BE2C (cell line): ENCODE measurements around the gene GAMT.
"Not testable (repeated sequence)": the region's sequence is repeated elsewhere in the genome, so short reads cannot be mapped to it uniquely, and the experiment has no call there.

Experiments used
- DNase-seq: peaks from one replicate; pipeline ENCODE4 v3.0.0-alpha.2; 2020
- H3K27me3 ChIP-seq: fragments of 250-450 bp; sonication (Bioruptor Pico); 2 replicates; pipeline ENCODE4 v1.5.1; 2020; ENCODE audit warnings: mild to moderate bottlenecking
- H3K36me3 ChIP-seq: fragments of 250-450 bp; sonication (Bioruptor Pico); 2 replicates; pipeline ENCODE4 v1.5.1; 2020; ENCODE audit warnings: mild to moderate bottlenecking
- H3K4me1 ChIP-seq: fragments of 250-450 bp; sonication (Bioruptor Pico); 2 replicates; pipeline ENCODE4 v1.5.1; 2020
- H3K4me3 ChIP-seq: 2 replicates; pipeline ENCODE4 v1.5.1; 2011; ENCODE audit warnings: low read depth, low read length
- H3K9me3 ChIP-seq: fragments of 250-450 bp; sonication (Bioruptor Pico); 2 replicates; pipeline ENCODE4 v1.5.1; 2020
- TF ChIP-seq, protein P1 (sequence below): IDR thresholded peaks from 2 replicates; pipeline ENCODE4 v1.5.1; 2012; ENCODE audit warnings: mild to moderate bottlenecking, low read depth, low read length

GAMT gene

DNA sequence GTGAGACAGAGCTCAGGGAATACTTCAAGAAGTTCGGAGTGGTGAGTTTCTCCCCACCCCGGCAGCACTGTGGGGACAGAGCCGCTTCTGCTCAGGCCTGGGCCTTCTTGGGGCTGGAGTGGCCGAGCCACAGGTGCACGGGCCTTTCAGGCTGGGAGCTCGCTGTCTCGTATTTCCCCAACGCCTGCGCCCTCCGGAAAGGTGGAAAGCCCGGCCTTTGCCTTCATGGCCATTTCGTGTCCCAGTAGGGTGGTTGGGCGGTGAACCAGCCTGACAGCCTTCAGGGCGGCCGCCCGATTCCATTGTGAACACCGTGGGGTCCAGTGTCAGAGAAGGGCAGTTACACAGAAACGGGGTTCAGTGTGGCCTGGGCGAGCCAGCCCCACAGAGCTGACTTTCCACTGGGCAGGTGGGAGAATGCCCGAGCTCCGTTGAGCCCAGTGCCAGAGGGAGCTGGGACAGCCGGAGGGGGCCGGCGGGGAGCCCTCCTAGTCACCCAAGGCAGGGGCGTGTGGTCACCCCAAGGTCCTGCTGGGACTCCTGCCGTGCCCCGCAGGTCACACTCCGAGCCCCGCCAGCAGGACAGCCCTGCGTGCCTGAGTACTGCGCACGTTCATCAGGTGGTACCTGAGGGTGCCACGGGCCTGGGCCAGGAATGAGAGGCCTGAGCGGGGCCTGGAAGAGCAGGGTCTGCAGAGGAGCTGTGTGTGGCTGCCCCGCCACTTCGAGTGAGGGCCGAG, 20.0 kb upstream of the GAMT start:
- TF ChIP-seq, protein P1, sequence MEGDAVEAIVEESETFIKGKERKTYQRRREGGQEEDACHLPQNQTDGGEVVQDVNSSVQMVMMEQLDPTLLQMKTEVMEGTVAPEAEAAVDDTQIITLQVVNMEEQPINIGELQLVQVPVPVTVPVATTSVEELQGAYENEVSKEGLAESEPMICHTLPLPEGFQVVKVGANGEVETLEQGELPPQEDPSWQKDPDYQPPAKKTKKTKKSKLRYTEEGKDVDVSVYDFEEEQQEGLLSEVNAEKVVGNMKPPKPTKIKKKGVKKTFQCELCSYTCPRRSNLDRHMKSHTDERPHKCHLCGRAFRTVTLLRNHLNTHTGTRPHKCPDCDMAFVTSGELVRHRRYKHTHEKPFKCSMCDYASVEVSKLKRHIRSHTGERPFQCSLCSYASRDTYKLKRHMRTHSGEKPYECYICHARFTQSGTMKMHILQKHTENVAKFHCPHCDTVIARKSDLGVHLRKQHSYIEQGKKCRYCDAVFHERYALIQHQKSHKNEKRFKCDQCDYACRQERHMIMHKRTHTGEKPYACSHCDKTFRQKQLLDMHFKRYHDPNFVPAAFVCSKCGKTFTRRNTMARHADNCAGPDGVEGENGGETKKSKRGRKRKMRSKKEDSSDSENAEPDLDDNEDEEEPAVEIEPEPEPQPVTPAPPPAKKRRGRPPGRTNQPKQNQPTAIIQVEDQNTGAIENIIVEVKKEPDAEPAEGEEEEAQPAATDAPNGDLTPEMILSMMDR, result no peak
- no peak for DNase-seq
- H3K9me3 ChIP-seq, result no peaks in the 10 kb centered on the region
- no peaks in the 10 kb centered on the region; the same call in 1 of the 2 replicates for H3K4me1 ChIP-seq
- H3K4me3 ChIP-seq, result no peak overlapping the region
- H3K36me3 ChIP-seq, result peaks cover 86% of the 10 kb centered on the region
- no peaks in the 10 kb centered on the region for H3K27me3 ChIP-seq

DNA sequence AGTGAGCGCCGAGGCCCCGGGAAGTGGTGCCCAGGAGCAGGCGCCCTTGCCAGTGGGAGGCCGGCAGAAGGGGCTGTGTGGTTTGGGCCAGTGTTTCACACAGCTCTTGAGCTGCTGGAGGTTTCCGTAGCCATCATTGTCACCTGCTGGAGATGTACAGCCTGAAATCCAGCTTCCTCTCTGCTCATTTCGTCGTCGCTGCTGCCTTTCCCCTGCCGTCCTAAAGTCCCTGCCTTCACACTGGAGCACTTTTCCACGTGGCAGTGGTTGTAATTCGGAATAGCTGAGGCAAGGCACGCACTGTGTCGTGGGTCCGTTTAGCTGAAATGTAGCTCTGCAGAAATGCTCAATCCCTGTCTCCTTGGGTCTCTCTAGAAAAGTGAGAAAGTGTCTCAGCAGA, 19.2 kb upstream of the GAMT start:
- Histone ChIP-seq H3K36me3 (peaks cover 87% of the 10 kb centered on the region), H3K4me1 (peaks cover 4% of the 10 kb centered on the region; the same call in 1 of the 2 replicates)
- TF ChIP-seq, protein P1, result no peak

DNA sequence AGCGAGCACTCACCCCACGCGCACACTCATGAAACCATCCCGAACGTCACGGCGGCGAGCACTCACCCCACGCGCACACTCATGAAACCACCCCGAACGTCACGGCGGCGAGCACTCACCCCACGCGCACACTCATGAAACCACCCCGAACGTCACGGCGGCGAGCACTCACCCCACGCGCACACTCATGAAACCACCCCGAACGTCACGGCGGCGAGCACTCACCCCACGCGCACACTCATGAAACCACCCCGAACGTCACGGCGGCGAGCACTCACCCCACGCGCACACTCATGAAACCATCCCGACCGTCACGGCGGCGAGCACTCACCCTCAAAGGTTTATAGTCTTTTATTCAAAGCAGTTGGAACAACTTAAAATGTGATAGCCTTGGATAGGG, 18.7 kb upstream of the GAMT start:
- not testable (repeated sequence) for H3K27me3 ChIP-seq, H3K4me3 ChIP-seq, DNase-seq, H3K9me3 ChIP-seq, H3K4me1 ChIP-seq
- peaks cover 83% of the 10 kb centered on the region for H3K36me3 ChIP-seq

More for the DNA sequence above, 19.2 kb upstream of the GAMT start:
- H3K27me3 ChIP-seq, result no peaks in the 10 kb centered on the region
- no peak for DNase-seq
- H3K9me3 ChIP-seq, result no peaks in the 10 kb centered on the region
- no peak overlapping the region for H3K4me3 ChIP-seq

DNA sequence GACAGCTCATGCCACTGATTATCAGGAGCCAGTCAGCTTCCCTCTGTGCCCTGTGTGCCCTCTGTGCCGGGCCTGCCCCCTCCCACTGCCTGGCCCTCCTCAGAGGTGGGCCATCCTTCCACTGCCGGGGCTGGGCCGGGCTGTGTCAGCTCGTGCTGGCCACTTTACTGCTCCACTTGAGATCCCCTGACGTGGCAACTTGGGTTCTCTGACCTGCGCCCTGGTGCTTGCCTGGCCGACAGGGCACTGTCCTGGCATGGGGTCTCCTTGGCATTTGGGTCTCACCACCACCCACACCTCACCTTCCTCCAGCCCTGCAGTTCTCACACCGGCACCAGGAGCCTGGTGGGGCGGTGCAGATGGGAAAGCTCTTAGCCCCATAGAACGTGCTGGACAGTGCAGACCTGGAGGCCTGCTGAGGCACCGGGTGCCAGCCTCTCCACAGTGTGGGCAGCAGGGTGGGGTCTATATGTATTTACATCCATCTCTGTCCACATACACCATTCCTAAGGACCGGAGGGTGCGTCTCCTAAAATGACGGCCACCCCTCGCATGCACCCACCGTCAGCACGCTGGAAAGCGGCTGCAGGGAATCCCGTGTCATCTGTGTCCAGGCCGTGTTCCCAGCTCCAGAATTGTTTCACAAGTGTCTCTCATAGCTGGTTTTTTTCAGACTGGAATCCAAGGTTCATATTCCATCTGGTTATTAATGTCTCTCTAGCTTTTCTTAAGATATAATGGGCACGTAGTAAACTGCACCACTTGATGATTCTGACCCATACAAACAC, 17.8 kb upstream of the GAMT start:
- Histone ChIP-seq H3K27me3 (no peaks in the 10 kb centered on the region), H3K4me1 (peaks cover 6% of the 10 kb centered on the region; the same call in 1 of the 2 replicates), H3K9me3 (no peaks in the 10 kb centered on the region), H3K36me3 (peaks cover 81% of the 10 kb centered on the region), H3K4me3 (no peak overlapping the region)
- DNase-seq, result no peak
- TF ChIP-seq, protein P1, result no peak

DNA sequence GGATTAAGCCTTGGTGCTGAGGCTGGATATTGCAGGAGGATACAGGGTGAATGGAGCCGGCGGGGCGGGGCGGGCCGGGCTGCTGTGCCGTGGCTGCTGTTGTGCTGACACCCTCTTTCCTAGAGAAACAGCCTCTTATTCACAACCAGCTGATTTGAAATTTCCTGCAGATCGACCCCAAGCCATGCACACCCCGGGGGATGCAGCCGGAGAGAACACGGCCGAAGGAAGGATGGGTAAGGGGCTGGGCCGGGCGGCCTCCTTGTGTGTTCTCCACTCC, 17.1 kb upstream of the GAMT start:
- Histone ChIP-seq H3K36me3 (peaks cover 82% of the 10 kb centered on the region), H3K27me3 (no peaks in the 10 kb centered on the region), H3K4me1 (peaks cover 6% of the 10 kb centered on the region; the same call in 1 of the 2 replicates), H3K9me3 (no peaks in the 10 kb centered on the region), H3K4me3 (no peak overlapping the region)
- TF ChIP-seq, protein P1, result no peak
- no peak for DNase-seq

DNA sequence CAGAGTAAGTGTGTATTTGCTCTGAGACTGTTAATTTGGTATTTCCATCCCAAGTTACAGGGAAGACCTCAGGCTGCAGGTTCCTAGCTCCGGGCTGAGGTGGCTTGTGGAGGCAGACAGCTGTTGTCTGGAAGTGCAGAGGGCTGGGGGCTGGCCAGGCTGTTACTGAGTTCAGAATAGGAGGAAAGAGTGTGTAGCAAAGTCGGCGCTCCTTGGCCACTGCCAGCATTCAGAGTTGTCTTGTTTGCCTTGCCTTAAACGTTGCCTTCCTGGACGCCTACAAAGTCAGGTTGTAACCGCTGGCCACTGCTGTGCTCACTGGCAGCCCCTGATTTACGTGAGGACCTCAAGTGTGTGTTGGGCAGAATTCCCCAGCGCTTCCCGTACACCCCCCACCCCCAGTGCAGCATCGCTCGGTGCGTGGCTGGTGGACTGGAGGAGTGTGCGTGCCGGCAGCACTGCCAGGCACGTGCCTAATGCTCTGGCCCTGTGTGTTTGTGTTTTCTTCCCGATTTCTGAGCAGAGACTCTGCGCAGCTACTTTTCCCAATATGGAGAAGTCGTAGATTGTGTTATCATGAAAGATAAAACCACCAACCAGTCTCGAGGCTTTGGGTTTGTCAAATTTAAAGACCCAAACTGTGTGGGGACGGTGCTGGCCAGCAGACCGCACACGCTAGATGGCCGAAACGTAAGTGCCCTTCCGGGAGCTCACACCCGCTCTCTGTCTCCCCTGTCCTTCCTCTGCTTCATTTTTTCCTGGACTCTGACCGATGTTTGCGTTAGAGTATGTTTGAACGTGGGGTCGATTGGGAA, 16.5 kb upstream of the GAMT start:
- no peak overlapping the region for H3K4me3 ChIP-seq
- TF ChIP-seq, protein P1, result no peak
- no peak for DNase-seq
- peaks cover 82% of the 10 kb centered on the region for H3K36me3 ChIP-seq
- peaks cover 6% of the 10 kb centered on the region; the same call in 1 of the 2 replicates for H3K4me1 ChIP-seq
- no peaks in the 10 kb centered on the region for H3K9me3 ChIP-seq
- H3K27me3 ChIP-seq, result no peaks in the 10 kb centered on the region
